ENCODE measurements around the gene UVSSA.
A peak's percentile ranks its signal among the peaks of the same experiment; 100 is the strongest.
"Not testable (repeated sequence)": the region's sequence is repeated elsewhere in the genome, so short reads cannot be mapped to it uniquely, and the experiment has no call there.

UVSSA gene

DNA sequence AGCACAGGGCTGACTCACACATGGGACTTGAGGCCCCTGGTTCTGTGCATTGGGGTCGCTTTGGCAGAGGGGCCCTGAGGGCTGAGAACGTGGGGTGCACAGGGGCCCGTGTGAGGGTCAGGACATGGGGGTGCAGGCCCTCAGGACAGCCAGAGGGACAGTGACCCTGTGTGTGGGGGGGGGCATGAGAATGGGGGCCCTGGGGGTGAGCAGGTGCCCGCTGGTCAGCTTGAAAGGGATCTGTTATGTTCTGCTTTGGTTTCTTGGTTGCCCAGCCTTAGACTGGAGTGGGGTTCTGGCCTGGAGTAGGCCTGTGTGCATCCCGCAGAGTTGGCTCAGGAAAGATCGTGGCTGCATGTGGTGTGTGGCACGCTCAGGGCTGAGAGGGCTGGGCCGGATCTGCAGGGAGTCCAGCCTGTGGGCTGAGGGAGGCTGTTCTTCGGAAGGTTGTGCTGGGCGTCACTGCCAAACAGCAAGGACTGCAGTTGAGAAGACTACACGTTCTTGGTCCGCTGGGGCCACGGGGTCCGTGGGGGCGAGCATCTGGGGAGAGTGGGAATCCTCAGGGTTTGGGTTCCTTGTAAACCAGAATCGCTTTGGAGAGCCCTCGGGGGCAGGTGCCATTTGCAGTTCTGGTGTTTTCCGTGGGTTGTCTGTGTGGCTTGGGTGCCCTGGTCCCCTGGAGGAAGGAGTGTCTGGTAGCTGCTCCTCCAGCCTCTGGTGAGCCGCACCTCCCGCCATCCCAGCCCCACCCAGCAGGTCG, 15.2 kb upstream of the UVSSA start:
- DNase-seq = no peak

DNA sequence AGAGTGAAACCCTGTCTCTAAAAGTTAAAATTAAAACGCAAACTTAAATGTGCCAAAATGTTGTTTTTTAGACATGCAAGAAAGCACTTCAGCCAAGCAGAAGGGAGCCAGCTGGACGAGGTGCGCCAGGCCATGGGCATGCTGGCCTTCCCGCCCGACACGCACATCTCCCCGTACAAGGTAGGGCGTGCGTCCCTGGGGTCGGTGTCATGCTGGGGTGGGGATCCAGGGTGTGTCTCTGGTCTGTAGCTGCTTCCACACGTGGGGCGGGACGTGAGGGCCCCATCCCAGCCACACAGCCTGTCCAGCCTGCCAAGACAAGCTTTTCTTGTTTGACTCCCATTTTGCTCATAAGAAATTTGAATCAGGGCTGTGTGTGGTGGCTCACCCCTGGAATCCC, 14.3 kb upstream of the UVSSA start:
- DNase-seq = no peak

DNA sequence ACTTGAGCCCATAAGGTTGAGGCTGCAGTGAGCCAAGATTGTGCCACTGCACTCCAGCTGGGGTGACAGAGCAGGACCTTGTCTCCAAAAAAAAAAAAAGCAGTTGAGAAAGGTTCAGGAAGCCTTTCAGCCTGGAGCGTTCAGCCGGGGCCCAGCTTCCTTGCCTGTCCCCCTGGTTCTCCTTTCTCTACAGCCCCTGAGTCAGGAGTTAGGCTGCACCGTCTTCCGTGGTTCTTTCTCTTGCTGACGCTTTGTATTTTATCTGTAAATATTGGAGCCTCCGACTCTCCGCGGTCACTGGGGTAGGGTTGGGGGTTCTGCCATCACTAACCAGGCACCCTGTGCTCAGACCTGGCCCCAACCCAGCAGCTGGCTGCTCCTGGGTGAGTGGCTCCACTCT, 13.8 kb upstream of the UVSSA start:
- no peak for DNase-seq

DNA sequence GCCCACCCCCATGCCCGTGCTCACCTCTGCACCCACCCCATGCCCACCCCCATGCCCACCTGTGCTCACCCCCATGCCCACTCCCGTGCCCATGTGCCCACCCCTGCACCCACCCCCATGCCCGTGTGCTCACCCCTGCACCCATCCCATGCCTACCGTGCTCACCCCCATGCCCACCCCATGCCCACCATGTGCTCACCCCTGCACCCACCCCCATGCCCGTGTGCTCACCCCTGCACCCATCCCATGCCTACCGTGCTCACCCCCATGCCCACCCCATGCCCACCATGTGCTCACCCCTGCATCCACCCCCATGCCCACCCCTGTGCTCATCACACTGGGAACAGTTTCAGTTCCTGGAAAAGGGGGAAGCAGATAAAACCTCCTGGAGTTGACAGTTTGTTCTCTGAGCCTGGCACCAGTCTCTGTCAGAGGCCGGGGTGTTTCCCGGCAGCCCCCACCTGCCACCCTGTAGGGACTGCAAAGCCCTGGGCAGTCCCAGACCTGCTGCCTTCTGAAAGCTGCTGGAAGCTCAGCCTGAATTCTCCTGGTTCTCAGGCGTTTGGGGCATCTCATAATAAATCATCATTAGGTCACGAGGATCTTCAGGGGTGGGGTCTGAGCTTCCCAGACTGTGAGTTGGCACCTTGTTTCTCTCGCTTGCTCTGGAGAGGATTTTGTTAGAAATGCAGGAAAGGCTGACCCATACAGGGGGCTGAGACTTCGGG, 13.0 kb upstream of the UVSSA start:
- DNase-seq = not testable (repeated sequence)

DNA sequence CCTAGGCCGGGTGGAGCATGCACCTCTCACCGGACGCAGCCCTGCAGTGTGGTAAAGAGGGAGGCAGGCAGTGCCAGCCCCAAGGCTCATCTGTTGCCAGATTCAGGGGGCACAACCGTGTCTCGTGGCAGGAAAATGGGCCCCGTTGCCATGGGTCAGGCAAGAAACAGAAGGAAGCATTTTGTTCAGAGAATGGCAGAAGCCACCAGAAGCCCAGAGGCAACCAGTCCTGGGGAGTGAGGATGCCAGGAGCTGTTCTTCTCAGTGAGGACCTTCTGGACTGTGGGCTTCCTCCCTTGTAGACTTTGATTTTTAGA, 12.5 kb upstream of the UVSSA start:
- no peak for DNase-seq

DNA sequence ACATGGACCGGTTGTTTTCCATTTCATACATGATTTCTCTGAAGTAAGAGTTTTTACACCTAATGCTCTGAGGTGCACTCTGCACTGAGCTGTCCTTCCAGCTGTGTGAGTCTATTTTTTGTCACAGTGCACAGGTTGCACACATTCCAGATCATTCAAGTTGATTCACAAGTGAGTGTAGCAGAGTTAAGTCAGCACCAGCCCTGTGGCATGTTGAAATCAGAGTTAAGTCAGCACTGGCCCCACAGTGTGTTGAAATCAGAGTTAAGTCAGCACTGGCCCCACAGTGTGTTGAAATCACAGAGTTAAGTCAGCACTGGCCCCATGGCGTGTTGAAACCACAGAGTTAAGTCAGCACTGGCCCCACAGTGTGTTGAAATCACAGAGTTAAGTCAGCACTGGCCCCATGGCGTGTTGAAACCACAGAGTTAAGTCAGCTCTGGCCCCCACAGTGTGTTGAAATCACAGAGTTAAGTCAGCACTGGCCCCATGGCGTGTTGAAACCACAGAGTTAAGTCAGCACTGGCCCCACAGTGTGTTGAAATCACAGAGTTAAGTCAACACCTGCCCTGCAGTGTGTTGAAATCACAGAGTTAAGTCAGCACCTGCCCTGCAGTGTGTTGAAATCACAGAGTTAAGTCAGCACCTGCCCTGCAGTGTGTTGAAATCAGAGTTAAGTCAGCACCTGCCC, 11.7 kb upstream of the UVSSA start:
- DNase-seq = peak; percentile 24

DNA sequence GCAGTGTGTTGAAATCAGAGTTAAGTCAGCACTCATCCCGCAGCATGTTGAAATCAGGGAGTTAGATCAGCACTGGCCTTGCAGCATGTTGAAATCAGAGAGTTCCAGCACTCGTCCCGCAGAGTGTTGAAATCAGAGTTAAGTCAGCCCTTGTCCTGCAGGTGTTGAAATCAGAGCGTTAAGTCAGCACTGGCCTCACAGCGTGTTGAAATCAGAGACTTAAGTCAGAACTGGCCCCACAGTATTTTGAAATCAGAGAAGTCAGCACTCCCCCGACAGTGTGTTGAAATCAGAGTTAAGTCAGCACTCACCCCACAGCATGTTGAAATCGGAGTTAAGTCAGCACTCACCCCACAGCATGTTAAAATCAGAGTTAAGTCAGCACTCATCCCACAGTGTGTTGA, 10.9 kb upstream of the UVSSA start:
- DNase-seq = no peak

DNA sequence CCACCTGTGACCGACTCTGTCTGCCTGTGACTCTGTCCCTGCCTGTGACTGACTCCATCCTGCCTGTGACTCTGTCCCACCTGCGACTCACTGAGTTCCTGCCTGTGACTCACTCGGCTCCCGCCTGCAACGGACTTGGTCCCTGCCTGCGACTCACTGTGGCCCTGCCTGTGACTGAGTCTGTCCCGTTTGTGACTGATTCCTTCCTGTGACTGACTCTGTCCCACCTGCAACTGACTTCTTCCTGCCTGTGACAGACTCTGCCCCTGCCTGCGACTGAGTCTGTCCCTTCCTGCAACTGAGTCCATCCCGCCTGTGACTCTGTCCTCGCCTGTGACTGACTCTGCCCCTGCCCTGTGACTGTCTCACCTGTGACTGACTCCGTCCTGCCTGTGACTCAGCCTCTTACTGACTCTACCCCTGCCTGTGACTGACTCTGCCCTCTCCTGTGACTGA, 9.6 kb upstream of the UVSSA start:
- DNase-seq = peak; percentile 92

DNA sequence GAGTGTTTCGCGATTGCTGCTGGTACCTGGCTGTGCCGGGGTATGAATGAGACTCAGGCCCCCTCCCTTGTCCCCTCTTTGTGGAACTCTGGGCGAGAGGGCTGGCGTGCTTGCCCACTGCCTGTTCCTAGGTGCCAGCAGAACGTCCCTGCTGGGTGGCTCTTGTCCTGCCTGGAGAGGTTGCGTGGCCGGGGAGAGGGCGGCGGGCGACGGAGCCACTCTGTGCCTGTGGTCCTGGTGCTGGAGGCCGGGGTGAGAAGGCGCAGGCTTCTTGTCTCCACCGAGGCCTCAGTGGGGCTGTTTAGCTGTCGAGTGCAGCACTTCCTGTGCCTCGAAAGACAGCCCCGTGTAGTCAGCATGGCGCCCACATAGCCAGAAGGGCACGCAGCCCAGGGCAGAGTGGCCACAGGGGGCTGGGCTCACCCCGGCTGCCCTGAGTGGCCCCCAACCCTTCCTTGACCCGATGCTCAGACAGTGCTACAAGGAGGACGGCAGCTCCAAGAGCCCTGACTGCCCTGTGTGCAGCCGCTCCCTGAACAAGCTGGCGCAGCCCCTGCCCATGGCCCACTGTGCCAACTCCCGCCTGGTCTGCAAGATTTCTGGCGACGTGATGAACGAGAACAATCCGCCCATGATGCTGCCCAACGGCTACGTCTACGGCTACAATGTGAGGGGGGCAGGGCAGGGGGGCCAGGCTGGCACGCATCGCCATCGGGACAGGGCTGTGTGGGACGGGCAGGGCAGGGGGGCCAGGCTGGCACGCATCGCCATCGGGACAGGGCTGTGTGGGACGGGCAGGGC, 8.9 kb upstream of the UVSSA start:
- no peak for DNase-seq

DNA sequence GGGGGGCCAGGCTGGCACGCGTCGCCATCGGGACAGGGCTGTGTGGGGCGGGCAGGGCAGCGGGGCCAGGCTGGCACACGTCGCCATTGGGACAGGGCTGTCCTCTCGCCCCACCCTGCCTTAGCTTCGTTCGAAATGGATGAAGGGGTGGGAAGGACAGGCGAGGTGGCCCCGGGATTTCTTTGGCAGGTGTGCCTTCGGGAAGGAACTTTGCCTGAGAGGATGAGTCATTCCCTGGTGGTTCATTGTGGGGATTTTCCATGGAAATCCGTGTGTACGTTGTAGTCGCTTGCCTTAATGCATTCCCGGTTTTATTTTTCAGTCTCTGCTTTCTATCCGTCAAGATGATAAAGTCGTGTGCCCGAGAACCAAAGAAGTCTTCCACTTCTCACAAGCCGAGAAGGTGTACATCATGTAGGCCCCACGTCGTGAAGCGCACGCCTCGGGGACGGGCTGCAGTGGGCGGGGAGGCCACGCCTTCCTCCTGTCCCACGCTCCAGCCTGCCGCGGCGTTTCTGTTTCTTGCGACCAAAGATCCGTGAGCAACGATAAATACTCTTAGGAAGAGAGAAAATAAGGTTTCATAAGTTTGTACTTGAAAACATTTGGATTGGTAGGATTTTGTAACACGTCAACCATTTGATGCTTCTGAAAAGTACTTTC, 8.1 kb upstream of the UVSSA start:
- no peak for DNase-seq

DNA sequence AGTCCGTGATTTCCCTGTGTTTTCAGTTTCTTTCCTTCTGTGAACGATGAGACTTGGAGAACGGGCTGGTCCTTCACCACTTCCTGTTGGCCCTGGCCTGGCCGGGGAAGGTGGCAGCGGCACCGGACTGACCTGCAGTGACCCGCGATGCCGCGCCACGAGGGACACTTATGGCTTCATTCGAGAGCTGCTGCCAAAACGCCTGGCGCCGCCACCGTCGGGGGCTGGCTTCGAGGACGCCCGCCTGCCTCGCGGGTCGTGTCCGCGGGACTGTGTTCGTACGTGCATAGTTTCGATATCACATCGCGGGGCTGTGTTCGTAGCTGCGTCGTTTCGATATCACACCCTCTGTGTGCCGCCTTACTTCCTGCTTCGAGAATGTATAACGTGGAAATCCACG, 7.5 kb upstream of the UVSSA start:
- no peak for DNase-seq

DNA sequence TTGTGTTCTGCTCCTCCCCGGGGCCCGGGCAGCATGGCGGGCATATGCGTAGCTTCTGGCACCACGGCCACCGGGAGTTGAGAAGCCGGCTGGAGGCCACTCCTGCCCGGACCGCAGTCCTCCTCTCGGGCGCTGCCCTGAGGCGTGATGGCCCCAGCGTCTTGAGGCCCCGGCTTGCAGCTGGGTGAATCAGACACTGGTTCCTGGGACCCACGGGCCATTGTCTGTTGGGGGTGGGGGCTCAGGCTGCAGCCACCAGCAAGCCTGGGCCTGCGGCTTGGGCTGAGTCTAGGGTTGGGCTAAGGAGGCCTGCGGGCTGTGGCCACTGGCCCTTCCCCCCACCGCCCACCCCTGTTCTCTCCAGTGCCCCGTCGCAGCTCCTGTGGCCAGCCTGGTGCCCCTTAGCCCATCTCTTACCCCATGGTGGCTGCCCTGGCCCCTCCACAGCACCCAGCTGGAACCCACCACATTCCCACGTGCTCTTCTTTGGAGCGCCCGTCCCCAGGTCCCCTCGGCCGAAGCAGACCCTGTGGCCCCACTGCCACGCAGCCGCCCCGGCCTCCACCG, 6.7 kb upstream of the UVSSA start:
- DNase-seq = no peak

DNA sequence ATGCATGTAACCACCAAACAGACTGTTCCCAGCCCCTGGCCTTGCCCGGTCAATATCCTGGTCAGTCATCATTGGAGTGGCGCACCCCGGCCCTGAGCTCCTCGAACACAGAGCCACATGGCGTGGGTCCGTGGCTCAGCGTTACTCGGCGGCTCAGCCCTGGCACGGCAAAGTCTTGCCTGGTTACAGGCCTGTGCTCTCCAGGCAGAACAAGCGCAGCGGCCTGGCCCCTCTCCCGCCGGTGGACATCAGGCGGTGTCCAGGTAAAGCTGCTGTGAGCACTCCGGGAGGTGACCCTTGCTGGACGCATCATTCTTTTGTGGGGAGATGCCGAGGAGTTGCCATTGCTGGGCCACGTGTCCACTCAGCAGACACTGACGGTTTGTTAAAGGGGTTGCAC, 6.1 kb upstream of the UVSSA start:
- no peak for DNase-seq

DNA sequence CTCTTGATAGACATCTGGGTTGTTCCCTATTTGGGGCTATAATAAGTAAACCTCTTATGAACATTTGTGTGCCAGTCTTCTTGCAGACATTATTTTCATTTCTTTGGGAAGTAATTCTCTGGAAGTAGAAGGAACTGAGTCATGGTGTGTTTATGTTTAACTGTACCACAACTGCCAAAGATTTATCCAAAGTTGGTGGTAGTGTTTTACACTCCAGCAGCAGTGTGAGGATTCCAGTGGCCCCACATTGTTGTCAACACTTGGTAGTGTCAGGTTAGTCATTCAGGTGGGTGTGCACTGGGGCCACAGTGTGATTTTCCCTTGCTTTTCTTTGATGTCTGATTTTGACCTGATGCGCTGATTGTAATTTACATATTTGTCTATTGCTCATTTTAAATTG, 5.0 kb upstream of the UVSSA start:
- no peak for DNase-seq

DNA sequence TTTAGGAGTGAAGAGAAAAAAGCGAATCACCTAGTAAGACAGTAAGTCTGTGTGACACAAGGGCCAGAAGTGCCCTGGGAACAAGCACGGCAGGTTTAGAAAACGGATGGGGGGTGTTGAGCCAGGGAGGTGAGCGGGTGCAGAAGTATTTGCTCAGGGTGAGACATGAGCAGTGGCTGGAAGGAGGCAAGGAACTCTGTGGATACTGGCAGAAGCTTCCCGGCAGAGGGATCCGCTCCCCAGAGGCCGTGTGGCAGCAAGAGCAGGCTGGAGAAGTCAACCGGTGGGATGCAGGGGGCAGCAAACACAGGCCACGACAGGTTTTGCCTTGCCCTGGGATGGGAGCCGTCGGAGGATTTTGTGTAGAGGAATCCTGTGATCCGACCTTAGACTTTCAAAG, 2.3 kb upstream of the UVSSA start:
- no peak for DNase-seq

DNA sequence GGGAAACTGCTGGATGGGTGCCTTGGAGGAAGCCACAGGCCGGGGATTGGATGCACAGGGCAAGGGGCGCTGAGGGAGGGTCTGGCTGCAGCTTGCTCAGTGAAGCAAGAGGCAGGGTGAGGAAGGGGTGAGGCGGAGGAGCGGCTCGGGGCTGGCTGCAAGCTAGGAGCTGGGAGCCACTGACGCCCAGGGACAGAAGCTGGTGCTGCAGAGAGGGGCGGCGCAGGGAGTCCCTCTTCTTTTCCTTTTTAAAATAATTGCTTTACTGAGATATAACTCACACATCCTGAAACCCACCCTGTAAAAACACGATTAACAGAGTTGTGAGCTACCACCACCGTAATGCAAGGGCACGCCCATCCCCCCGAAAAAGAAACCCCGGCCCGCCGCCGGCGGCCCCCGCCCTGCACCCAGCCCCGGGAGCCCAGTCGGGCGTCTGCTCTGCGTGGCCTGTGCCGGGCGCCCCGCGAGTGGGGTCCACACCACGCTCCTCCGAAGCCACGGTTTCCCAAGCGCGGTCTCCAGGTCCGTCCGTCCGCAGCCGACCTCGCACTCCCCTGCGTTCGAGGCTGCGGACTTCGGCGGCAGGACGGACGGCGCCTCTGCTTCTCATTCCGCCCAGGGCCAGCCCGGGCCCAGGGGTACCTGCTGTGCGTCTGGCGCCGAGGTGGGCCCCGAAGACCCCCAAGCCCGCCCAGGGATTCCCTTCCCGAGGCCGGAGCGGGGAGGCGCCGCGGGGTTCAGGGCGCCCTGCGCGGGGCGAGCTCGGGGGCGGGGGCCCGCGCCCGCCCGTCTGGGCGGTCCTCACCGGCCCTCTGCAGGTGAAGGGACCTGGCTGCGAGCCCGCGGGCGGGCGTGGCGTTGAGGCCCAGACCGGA, 866 bp upstream of the UVSSA start:
- peak; percentile 37 for DNase-seq

DNA sequence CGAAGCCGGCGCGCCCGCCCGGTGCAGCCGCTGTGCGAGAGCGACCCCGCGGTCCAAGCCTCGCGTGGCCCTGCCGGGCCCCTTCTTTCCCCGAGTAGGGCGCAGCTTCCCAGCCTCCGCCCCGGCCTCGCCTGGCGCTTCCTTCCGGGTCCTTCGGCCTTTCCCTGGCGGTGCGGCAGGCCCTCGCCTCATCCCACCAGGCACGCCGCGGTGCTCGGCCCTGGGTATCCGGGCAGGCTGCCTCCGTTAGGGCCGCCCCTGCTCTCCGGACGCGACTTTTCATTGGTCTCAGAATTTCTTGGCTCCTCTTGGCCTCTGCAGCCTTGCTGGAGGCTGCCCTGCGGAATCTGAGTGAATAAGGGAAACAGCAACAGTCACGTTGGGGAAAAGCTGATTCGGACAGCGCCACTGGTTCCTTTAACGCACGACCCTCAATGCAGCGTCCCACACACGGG, 429 bp downstream of the UVSSA start:
- DNase-seq = peak; percentile 55

DNA sequence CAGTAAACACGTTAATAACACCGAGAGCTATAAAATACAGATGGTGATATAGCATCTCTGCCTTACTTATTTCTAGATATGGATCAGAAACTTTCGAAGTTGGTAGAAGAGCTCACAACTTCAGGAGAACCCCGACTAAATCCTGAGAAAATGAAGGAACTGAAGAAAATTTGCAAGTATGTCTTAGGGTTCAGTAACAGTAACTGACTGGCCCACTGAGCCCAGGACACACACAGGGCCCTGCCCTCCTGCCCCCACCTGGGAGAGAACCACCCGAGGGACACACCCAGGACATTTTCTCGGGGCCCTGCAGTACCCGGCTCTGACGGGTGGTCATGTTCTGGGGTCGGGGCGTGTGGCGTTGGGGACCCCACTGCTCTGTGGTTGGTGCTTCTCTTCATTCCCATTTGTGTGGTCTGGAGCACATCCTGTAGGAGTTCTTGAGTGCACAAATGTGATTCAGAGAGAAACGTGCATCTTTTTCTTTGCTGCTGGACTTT, 1.1 kb downstream of the UVSSA start:
- no peak for DNase-seq

DNA sequence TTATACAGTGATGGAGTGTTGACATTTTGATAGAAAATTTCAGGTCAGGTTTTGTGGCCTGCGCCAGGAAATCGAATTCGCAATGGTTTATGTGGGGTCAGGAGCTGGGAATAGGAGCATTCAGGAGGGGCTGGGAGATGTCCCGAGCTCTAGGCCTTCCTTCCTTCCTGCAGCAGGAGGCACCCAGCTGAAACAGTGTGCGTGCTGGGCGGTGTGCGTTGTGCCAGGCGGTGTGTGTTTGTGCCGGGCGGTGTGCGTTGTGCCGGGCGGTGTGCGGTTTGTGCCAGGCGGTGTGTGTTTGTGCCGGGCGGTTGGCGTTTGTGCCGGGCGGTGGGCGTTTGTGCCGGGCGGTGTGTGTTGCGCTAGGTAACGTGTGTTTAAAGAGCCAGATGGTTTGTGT, 1.7 kb downstream of the UVSSA start:
- no peak for DNase-seq

DNA sequence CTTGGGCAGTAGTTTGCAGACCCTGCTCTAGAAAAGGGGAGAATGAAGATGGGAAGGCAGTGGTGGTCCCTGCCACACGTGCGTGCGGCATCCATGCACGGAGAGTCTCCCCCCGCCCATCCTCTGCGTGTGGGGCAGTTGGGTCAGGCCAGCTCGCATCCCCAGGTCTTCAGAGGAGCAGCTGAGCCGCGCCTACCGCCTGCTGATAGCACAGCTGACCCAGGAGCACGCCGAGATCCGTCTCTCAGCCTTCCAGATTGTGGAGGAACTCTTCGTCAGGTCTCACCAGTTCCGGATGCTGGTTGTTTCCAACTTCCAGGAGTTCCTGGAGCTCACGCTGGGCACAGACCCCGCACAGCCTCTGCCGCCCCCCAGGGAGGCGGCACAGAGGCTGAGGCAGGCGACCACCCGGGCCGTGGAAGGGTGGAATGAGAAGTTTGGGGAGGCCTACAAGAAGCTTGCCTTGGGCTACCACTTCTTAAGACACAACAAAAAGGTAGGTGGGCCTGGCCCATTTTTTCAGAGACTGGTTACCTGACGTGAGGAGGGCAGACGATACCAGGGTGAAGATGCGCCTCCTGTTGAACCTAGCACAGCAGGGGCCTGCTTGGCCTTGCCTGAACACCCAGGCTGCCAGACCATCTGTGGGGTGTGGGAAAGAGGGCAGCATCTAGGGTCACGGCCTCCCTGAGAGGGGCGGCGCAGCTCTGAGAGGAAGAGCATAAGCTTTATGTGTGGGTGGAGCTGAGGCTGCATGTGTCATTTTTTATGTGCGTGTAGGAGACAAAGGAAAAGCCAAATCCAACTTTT, 2.6 kb downstream of the UVSSA start:
- no peak for DNase-seq

All from stimulated activated CD4-positive, alpha-beta T cell treated with anti-CD3 and anti-CD28 coated beads, Interleukin-1b, Interleukin-23, amount 100 ng/mL, for 48 hours (primary cell).